Breast epithelium (tissue), 3 donors: ENCODE data around the gene AFF3.

ENCODE experiments used
- POLR2A ChIP-seq: fragments of 450-650 bp; IDR thresholded peaks from one replicate; pipeline ENCODE4 v1.6.1; 2016; ENCODE audit warnings: antibody characterized with exemption, mild to moderate bottlenecking, moderate library complexity
- POLR2AphosphoS5 ChIP-seq, 3 donors: sonication (generic); formaldehyde crosslinking; IDR thresholded peaks; one replicate each; pipeline ENCODE4 v1.6.1; 2017; ENCODE audit warnings: antibody characterized with exemption in 3 of 3
- TF ChIP-seq, protein P1 (sequence below), 3 donors: fragments of 450-650 bp; IDR thresholded peaks; one replicate each; pipeline ENCODE4 v1.5.1; 2016 to 2017; ENCODE audit warnings: antibody characterized with exemption in 3 of 3, mild to moderate bottlenecking in 3 of 3, moderate library complexity in 3 of 3

DNA sequence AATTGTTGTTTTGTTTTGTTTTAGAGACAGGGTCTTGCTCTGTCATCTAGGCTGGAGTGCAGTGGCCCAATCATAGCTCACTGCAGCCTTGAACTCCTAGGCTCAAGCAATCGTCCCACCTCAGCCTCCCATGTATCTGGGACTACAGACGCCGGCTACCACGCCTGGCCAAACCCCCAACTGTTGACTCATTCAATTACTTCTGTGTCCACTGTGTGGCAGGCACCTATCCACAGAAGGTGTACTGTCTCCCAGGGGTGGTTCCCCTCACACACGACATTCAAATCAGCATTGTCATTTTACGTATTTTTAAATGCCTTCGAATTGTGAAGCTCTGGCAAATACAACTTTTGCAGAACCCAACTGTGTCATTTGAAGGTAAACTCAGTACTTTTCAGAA lies 464.6 kb downstream of the AFF3 start:
- TF ChIP-seq, protein P1, sequence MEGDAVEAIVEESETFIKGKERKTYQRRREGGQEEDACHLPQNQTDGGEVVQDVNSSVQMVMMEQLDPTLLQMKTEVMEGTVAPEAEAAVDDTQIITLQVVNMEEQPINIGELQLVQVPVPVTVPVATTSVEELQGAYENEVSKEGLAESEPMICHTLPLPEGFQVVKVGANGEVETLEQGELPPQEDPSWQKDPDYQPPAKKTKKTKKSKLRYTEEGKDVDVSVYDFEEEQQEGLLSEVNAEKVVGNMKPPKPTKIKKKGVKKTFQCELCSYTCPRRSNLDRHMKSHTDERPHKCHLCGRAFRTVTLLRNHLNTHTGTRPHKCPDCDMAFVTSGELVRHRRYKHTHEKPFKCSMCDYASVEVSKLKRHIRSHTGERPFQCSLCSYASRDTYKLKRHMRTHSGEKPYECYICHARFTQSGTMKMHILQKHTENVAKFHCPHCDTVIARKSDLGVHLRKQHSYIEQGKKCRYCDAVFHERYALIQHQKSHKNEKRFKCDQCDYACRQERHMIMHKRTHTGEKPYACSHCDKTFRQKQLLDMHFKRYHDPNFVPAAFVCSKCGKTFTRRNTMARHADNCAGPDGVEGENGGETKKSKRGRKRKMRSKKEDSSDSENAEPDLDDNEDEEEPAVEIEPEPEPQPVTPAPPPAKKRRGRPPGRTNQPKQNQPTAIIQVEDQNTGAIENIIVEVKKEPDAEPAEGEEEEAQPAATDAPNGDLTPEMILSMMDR (IDR thresholded peaks at IDR 0.05) = no peak
- TF ChIP-seq POLR2A = no peak
- TF ChIP-seq POLR2AphosphoS5 (IDR thresholded peaks at IDR 0.05) = no peak
